Measurements from ENCODE around the gene CCDC179.

DNA sequence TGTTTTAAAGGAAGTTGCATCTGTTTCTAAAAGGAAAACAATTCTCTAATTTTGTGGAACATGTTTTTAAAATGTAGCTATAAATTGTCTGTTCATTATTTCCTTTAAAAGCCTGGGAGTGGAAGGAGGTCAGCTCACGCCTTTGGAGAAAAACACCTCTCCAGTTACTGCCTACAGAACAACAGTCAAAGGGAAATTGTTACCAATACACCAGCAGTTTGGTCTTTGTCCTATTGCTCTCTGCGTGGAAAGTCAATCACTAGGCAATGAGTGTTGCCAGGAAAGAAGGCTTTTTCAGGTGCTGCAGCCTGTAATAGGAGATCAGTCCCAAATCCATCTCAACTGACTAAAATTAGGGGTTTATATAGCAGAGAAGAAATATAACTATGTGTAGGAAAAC, 52.9 kb downstream of the CCDC179 start:
- TF ChIP-seq POLR2A (IDR thresholded peaks at IDR 0.05): no peak
- TF ChIP-seq, protein P1, sequence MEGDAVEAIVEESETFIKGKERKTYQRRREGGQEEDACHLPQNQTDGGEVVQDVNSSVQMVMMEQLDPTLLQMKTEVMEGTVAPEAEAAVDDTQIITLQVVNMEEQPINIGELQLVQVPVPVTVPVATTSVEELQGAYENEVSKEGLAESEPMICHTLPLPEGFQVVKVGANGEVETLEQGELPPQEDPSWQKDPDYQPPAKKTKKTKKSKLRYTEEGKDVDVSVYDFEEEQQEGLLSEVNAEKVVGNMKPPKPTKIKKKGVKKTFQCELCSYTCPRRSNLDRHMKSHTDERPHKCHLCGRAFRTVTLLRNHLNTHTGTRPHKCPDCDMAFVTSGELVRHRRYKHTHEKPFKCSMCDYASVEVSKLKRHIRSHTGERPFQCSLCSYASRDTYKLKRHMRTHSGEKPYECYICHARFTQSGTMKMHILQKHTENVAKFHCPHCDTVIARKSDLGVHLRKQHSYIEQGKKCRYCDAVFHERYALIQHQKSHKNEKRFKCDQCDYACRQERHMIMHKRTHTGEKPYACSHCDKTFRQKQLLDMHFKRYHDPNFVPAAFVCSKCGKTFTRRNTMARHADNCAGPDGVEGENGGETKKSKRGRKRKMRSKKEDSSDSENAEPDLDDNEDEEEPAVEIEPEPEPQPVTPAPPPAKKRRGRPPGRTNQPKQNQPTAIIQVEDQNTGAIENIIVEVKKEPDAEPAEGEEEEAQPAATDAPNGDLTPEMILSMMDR (IDR thresholded peaks at IDR 0.05): no peak
